ENCODE results near the gene CACNG1.
"Not testable (repeated sequence)": the region's sequence is repeated elsewhere in the genome, so short reads cannot be mapped to it uniquely, and the experiment has no call there.

Gene CACNG1

DNA sequence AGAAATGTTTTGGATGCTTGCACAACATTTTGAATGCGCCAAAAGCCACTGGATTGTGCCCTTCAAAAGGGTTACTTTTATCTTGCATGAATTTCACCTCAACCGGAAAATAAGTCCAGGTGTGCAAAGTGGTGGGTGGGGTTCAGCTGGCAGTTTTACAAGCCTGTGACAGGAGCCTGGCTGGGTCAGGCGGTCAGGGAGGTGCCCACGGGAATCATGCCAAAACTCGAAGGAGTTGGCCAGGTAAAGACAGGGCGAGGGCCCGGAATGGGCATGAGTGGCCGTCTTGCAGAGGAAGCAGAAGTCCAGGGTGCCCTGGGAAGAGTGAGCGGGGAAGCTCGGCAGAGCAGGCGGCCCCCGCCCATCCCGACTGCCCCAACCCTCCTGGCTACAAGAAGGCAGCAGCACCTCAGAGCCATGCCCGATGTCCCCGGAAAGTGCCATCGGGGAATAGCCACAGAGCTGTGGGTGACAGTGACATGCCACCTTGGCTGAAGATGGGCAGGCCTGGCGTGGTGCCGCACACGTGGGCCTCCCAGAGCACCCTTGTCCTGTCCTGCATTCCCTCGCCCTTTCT is 19.1 kb upstream of the CACNG1 start:
- DNase-seq (ENCODE audit: low read depth in 2 of 2): no peak

DNA sequence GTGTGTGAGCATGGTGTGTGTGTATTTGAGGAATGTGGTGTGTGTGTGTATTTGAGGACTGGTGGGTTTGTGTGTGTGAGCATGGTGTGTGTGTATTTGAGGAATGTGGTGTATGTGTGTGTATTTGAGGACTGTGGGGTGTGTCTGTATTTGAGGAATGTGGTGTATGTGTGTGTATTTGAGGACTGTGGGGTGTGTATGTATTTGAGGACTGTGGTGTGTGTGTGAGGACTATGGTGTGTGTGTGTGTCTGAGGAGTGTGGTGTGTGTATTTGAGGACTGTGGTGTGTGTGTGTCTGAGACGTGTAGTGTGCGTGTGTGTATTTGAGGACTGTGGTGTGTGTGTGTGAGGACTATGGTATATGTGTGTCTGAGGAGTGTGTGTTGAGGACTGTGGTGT is 18.0 kb upstream of the CACNG1 start:
- DNase-seq (ENCODE audit: low read depth in 2 of 2): no peak

DNA sequence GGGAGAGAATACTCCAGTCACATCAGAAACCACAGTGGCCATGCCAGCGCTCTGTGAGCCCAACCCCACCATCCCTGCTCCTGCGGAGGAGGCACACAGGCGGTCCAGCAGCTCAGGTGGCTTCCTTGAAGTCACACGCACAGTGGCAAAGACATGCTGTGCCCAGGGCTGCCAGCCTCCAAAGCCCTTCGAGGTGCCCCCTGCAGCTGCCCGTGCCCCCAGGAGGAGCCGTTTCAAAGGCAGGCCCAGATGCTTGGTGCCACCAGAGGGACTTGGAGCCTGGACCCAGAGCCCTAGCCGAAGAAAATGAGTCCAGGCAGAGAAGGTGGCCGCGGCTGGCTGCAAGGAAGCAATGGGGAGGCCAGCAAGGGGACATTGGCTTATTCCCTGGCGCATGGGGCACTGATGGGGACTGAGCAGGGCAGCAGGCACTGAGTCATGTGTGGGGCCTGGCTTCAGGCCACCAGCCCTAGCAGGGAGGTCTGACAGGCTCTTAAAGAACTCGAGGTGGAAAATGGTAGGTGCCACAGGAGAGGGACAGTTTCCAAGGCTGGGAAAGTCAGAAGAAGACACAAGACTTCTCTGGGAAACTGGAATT is 17.2 kb upstream of the CACNG1 start:
- no peak for DNase-seq (ENCODE audit: low read depth in 2 of 2)

DNA sequence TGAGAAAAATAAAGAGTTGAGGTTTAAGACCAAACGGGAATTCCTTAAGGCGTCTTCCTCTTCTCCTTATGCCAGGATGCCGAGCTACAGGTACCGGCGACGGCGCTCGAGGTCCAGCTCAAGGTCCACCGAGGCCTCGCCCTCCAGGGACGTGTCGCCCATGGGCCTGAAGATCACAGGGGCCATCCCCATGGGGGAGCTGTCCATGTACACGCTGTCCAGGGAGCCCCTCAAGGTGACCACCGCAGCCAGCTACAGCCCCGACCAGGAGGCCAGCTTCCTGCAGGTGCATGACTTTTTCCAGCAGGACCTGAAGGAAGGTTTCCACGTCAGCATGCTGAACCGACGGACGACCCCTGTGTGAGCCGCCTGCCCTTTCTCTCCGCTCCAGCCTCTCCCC is 13.7 kb upstream of the CACNG1 start:
- DNase-seq (ENCODE audit: low read depth in 2 of 2): no peak

DNA sequence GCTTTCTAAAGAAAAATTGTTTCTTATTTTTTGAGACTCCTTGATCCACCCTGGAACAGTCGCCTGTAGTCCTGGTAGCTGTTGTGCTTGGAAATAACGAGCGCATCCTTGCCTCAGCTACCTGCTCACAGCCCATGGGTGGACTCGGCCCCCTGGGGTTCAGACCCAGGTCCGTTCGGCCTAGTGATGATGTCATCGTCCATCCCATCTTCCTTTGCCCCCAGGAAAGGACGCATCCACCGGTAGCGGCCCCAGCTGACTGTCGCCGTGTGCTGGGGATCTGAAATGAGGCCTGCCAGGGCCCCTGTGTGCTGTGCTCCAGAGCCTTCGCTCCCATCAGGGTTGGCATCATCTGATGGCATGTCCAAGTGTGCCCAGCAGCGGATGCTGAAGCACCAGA is 12.0 kb upstream of the CACNG1 start:
- no peak for DNase-seq (ENCODE audit: low read depth in 2 of 2)

DNA sequence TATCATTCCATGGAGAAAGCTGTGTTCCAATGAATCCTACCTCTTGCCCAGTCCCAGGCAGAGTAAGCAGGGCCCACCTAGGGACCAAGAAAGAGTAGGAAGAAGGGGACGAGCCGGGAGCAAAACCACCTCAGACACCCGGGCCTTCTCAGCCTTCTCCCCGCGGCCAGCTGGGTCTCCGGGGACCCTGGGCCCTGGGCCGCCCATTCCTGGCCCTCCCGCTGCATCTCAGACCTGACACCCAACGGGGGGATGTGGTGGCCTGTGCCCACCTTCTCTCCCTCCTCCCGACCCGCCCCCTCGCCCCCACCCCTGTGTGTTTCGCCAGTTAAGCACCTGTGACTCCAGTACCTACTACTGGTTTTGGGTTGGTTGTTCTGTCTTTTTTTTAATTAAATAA is 11.4 kb upstream of the CACNG1 start:
- DNase-seq (ENCODE audit: low read depth in 2 of 2): no peak

DNA sequence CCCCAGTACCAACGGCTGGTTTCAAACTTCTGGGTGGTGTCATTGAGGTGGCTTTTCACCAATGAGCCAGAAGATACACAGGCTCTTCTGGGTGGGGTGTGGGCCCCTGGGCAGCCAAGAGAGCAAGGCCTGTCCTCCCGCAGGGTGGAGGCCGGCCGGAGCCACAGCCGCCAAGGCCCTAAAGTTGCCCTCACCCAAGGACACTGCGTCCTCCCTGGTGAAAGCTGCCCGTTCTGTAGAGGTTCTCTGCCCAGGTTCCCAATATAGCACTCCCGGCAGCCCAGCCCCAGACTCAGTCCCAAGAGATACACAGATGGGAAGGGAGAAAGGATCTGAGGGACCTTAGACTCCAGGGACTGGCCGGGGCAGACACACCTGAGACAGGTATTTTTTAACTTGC is 10.7 kb upstream of the CACNG1 start:
- no peak for DNase-seq (ENCODE audit: low read depth in 2 of 2)

DNA sequence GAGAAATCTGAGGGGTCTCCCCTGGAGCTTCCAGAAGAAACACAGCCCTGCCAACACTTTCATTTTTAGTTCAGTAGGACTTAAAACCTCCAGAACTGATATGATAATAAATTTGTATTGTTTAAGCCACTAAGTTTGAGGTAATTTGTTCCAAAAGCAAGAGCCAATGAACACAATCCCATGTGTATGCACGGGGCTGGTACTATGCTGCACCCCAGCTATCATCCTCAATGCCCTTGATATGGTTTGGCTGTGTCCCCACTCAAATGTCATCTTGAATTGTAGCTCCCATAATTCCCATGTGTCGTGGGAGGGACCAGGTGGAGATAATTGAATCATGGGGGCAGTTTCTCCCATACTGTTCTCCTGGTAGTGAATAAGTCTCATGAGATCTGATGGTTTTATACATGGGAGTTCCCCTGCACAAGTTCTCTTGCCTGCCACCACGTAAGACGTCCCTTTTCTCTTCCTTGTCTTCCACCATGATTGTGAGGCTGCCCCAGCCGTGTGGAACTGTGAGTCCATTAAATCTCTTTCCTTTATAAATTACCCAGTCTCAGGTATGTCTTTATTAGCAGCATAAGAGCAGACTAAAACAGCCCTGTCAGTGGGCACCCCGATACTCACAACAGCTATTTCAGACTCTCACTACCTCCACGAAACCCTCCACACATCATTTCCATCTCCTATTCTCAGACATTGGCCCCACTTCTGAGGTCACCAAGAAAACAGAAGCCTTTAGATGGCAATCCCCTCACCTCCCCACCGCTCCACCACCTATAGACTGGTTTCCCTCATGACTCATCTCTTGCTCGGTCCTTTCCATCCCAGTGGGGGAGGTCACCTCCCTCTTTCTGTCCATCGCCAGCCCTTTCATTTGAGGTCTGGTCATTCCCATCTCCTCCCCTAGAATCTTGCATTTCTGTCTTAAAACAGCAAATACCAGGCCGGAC is 8.9 kb upstream of the CACNG1 start:
- no peak for DNase-seq (ENCODE audit: low read depth in 2 of 2)

DNA sequence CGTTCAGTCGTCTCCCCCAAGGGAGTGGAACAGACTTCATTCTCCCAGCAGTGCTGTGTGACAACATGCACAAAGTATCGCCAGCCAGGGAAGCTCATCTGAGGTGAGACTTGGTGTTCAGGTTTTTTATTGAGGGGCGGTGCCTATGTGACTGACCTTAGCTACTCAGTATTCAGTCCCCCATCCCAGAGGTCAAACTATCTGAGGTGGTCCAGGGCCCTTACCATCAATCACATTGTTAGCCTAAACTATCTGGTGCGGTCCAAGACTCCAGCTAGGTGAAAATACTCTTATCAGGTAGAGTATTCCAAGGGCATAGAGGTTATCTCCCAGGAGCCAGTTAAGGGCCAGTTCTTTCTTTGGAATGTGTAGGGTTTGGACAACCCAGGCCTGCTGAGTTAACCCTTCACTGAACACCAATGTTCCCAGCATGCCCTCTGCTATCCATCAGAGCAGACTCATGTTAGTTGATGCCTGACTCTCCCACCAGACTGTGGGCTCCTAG is 5.4 kb upstream of the CACNG1 start:
- DNase-seq (ENCODE audit: low read depth in 2 of 2): no peak

DNA sequence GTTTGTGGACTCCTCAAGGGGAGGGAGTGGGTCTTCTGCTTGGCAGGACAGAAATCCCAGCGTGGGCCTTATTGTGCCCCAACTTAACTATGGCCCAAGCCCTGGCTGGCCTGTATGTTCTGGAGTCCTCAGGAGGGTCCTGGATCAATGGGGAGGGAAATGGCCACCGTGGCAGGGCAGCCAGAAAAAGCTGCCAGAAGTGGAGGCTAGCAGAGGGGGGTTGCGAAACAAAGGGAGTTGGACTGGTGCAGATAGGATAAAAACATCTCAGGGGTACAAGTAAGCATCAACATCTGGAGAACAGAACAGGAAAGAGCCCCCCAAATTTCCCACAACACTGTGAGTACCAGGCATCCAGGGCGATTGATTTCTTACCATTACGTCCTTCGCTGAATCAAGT is 3.7 kb upstream of the CACNG1 start:
- DNase-seq (ENCODE audit: low read depth in 2 of 2): no peak

DNA sequence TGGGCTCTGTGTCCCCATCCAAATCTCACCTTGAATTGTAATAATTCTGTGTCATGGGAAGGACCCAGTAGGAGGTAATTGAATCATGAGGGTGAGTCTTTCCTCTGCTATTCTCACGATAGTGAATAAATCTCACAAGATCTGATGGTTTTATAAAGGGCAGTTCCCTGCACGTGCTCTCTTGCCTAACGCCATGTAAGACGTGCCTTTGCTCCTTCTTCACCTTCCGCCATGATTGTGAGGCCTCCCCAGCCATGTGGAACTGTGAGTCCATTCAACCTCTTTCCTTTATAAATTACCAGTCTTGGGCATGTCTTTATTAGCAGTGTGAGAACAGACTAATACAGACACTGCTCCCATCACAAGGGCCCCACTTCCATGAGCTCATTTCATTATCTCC is 3.2 kb upstream of the CACNG1 start:
- not testable (repeated sequence) for DNase-seq (ENCODE audit: low read depth in 2 of 2)

DNA sequence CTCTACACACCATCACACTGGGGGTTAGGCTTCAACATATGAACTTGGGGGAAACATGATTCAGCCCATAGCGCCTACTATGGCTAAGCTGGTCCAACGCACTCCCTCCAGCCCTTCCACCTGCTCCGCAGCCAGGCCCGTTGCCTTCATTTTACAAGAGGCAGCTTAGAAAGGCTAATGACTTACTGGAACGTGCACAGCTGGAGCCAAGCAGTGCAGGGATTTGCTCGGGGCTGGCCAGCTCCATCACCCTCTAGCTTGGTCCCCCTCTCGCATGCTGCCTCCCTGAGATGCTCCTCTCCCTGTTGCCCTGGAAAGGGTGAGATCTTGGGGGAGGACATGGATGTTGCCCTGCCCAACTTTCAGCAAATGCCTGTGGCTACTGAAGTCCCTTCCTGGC is 2.8 kb upstream of the CACNG1 start:
- no peak for DNase-seq (ENCODE audit: low read depth in 2 of 2)

DNA sequence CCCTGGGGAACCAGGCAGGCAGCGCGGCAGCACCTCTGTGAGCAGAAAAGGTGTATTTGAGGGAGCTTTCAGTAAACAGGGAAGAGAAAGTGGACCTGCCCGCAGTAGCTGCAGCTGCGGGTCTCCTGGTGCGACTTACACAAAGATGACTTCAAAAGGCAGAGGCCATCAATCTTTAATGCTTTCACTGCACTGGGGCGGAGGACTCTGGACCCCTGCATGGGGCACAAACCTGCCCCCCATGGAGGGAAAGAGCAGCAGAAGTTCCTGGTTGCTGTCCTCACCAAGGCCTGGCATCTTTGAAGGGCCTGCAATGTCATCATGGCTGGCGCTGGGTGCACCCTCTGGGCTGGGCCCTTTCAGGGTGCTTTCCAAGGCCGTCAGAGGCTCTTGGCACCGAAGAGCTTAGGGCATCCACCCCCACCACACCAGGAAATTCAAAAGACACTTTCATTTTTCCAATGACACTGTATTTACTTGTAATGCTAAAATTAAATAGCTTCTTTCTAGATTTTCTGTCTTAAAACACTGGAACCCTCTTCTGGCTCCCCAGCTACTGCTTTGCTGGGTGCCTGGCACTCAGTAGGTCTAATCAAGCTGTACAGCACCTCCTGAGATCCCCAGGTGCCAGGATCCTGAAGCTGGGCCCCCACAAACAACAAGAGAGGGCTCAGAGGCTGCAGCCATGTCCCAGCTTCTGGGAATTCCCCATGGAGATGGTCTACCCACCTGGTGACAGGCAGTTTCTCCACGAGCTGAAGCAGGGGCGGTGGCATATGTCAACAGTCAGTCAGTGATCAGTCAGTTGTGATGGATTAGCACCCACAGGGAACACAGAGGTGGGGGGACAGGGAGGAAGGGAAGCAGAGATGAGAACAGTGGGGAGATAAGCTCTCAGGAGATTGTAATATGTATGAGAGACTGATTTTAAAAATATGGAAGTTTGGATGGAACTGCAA is 2.1 kb upstream of the CACNG1 start:
- DNase-seq (ENCODE audit: low read depth in 2 of 2): no peak

DNA sequence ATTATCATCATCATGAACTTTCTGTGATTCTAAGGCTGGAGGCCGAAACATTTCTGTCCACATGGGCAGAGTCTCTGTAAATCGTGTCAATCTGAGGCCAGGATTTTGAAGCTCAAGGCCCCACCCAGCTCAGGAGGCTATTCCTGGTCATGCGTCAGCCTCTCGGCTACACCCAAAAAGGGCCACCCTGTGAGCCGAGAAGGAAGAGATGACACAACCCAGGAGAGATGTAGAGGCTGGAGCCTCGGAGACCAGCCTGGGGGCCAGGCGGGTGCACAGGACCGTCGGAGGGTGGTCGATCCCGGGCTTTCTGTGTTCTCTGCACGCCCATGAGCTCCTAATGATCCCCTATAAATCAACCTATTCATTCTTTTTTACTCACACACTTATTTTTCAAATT is 1.1 kb upstream of the CACNG1 start:
- no peak for DNase-seq (ENCODE audit: low read depth in 2 of 2)

DNA sequence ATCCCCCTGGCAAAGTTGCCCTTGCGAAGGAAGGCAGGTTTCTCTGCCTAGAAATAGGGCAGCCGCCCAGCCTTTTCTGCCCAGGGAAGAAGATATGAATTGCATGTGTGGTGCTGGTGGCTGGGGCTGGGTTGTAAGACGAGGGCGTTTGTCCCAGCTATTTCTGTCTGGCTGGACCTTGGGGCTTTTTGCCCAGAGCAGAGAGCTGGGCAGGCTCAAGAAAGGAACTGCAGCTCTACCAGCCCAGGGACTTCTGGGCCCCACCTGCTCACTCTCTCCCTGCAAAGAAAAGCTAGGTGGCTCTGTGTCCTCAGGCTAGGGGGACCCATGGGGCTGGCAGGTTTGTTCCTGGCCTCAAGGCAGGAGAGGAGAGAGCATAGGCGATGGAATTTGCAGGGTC is 586 bp downstream of the CACNG1 start:
- no peak for DNase-seq (ENCODE audit: low read depth in 2 of 2)

DNA sequence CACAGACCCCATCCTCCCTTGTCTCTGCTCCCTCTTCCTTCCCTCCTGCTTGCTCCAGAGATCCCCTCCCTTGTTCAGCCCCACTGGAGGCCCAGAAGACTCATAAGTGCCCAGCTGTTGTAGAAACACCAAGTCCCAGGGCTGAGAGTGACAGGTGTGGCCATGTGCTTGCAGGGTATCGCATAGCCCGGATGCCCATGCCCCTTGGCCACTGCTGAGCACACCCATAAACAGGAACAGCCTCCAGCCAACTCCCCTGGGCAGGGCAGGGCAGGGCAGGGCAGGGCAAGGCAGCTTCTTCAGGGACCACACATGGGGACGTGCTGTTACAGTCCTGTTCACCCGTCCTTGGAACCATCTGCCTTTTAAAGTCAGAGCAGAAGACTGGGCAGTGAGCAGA is 2.0 kb downstream of the CACNG1 start:
- DNase-seq (ENCODE audit: low read depth in 2 of 2): no peak

DNA sequence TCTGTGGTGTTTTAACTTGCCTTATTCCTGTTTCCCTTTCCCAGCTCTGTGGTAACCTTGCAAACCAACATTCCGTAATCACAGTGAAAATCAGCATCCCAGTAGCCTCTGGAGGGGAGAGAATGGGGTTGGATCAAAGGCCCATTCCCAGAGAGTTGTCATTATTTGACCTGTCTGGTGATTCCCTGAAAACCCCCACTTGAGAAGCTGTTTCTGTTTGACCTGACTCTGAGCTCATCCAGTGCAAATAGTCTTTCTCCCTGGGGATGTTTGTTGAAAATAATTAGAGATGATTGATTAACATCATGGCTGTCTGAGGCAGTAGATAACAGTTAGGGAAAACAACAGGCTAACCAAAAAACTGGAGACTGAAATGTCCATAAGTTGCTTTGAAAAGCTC is 3.0 kb downstream of the CACNG1 start:
- no peak for DNase-seq (ENCODE audit: low read depth in 2 of 2)

DNA sequence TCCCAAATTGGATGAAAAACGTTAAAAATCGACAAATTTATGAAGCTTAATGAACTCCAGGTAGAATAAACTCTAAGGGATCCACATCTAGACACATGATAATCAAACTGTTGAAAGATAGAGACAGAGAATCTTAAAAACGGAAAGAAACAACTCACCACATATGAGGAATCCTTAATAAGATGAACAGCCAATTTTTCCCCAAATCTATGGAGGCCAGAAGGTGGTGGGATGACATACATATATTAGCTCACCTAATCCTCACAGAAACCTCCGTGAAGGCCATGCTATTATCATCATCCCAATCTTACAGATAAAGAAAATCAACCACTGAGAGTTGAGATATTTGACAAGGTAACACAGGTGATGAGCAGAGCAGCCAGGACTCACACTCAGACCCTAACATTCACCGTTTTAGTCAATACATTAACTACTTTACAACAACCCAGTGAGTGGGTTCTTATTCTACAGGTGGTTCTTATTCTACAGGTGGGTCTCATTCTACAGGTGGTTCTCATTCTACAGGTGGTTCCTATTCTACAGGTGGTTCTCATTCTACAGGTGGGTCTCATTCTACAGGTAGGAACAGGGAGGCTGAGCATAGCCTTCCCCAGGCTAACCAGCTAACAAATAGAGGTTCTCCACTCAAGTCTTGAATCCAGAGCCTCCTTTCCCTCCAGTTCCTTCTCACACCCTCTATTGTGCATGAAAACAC is 4.8 kb downstream of the CACNG1 start:
- DNase-seq (ENCODE audit: low read depth in 2 of 2): no peak

DNA sequence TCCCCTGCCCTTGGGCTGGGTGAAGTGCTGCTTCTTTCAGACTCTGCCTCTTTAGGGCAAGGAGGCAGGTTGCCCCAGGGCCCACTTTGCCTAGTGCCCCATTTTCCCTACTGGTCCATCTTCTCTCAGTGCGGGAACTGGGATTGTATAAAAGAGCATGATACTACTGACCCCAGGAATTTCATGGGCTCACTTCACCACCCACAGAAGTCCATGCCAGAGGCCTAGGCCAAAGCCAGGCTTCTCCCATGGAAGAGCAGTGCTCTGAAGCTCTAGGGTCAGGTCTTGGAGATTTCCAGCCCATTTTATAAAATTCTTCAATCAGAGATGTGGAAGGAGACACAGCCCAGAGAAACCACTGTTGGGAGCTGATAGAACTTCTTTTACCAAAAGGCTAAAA is 5.7 kb downstream of the CACNG1 start:
- no peak for DNase-seq (ENCODE audit: low read depth in 2 of 2)

DNA sequence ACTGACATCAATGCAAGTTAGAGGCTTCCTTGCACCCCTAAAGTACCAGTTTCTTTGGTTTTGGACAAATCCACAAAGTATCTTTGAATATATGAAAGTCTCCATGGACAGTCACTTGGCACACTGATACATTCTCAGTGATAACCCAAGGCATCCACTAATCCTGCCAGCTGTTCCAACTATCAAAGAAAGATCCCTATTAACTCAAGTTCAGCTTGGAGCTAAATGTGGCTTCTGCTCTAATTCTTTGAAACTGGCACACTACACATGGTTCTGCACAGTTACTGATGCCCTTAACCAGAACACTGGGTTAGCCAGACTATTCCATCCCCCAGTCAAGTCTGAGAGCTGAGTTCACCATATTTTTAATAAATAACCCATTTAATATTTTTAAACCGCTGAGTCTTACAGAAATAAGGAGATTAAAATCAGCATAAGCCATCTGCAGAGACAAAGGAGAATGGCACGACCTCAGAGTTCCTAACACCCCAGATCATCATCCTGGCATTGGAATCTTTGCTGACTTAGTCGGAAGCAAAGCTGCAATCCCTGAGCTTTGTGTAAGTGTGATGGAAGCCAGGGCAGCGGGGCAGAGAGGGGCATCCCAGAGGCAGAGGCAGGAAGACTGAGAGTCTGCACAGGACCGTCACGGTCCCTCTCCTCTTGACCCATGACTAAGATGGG is 6.3 kb downstream of the CACNG1 start:
- DNase-seq (ENCODE audit: low read depth in 2 of 2): no peak

DNA sequence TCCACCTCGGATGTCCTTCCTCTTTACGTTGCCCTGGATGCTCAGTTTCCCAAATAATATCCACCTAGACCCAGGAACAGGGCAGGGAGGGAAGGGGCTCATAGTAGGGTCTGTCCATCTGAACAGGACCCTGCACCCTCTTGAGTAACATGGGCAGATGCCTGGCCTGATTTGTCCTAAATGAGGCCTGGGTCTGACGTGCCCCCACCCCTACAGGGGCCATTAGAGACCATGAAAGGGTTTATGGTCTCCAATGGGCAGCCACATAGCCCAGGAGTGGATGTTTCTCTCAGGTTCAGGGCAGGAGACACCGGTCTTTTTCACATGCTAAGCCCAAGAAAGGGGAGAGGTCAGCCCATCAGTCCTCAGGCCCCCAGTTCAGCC is 6.8 kb downstream of the CACNG1 start:
- DNase-seq (ENCODE audit: low read depth in 2 of 2): no peak

Data from stimulated activated CD4-positive, alpha-beta T cell treated with anti-CD3 and anti-CD28 coated beads, Interleukin-1b, Interleukin-23, amount 100 ng/mL, for 1 hour (primary cell).